IMR-90 (cell line): ENCODE data around the gene ACSS1. TPM values are rescaled to one million over a fixed set of nuclear protein-coding genes. Genes with fewer than 3 reads are reported as not detected.

Experiments used
- ATAC-seq: fragments of 200-7000 bp; cut with Tn5 transposase; 2 replicates; pipeline ENCODE4 v1.9.1; 2020; ENCODE audit warnings: low read depth, mild to moderate bottlenecking, moderate library complexity
- BruUV-seq: library from RNA; stranded (reverse); fragments of 400-500 nt; replicated peaks from 2 replicates; lab custom pipeline; 2021; lab: Mats Ljungman, UMichigan
- CTCF ChIA-PET: fragments of 300-600 bp; formaldehyde crosslinking; extraction: SDS; loops from one replicate; lab custom pipeline; 2021; ENCODE audit warnings: antibody characterized with exemption; lab: Yijun Ruan, JAX
- POLR2A ChIA-PET: fragments of 300-600 bp; sonication (Branson Sonifier 250); formaldehyde crosslinking; loops from one replicate; lab custom pipeline; 2022; ENCODE audit warnings: antibody characterized with exemption; ENCODE audit not compliant: unreplicated experiment; lab: Charles Lee
- DNase-seq: peaks from one replicate; pipeline ENCODE4 v3.0.0; 2013
- H2AFZ ChIP-seq: replicated peaks from 2 replicates; pipeline ENCODE3; 2013; ENCODE audit warnings: low read length, mild to moderate bottlenecking; ENCODE audit not compliant: poor library complexity
- H2AK5ac ChIP-seq: 2 replicates; pipeline ENCODE4 v1.6.1; 2013; ENCODE audit warnings: low read depth, low read length, inconsistent platforms
- H2AK9ac ChIP-seq: replicated peaks from 2 replicates; pipeline ENCODE3; 2013; ENCODE audit warnings: mild to moderate bottlenecking, low read depth, low read length, moderate library complexity; ENCODE audit not compliant: poor library complexity
- H2BK120ac ChIP-seq: 2 replicates; pipeline ENCODE4 v1.6.1; 2013; ENCODE audit warnings: low read depth, low read length, inconsistent platforms
- H2BK15ac ChIP-seq: 3 replicates; pipeline ENCODE4 v1.6.1; 2013; ENCODE audit warnings: low read depth, low read length, inconsistent platforms
- H2BK20ac ChIP-seq: 2 replicates; pipeline ENCODE4 v1.6.1; 2013; ENCODE audit warnings: low read depth, mild to moderate bottlenecking, inconsistent platforms, low read length, moderate library complexity
- H2BK5ac ChIP-seq: 2 replicates; pipeline ENCODE4 v1.6.1; 2013; ENCODE audit warnings: mild to moderate bottlenecking, low read depth, low read length, inconsistent platforms; ENCODE audit not compliant: poor library complexity, severe bottlenecking
- H3K14ac ChIP-seq: replicated peaks from 2 replicates; pipeline ENCODE4 v1.6.1; 2013; ENCODE audit warnings: low read depth, low read length, inconsistent platforms
- H3K18ac ChIP-seq: 2 replicates; pipeline ENCODE4 v1.6.1; 2013; ENCODE audit warnings: low read depth, low read length, control low read depth
- H3K23ac ChIP-seq: 2 replicates; pipeline ENCODE4 v1.6.1; 2013; ENCODE audit warnings: low read depth, low read length, inconsistent platforms
- H3K27ac ChIP-seq: 2 replicates; pipeline ENCODE4 v1.5.1; 2013; ENCODE audit warnings: mild to moderate bottlenecking, control low read depth, low read length; ENCODE audit not compliant: insufficient read depth
- H3K27me3 ChIP-seq: 2 replicates; pipeline ENCODE4 v1.6.1; 2013; ENCODE audit warnings: low read length; ENCODE audit not compliant: control insufficient read depth, insufficient read depth
- H3K36me3 ChIP-seq: 2 replicates; pipeline ENCODE4 v1.6.1; 2013; ENCODE audit warnings: low read length, mixed read lengths; ENCODE audit not compliant: control insufficient read depth, insufficient read depth
- H3K4ac ChIP-seq: 2 replicates; pipeline ENCODE4 v1.6.1; 2013; ENCODE audit warnings: low read depth, low read length, inconsistent platforms
- H3K4me1 ChIP-seq: 2 replicates; pipeline ENCODE4 v1.6.1; 2013; ENCODE audit warnings: low read length, mixed read lengths; ENCODE audit not compliant: control insufficient read depth, insufficient read depth
- H3K4me2 ChIP-seq: 2 replicates; pipeline ENCODE4 v1.6.1; 2013; ENCODE audit warnings: low read depth, mild to moderate bottlenecking, control low read depth, low read length, moderate library complexity
- H3K4me3 ChIP-seq: 2 replicates; pipeline ENCODE4 v1.5.1; 2013; ENCODE audit warnings: low read depth, mild to moderate bottlenecking, control low read depth, low read length, moderate library complexity; ENCODE audit not compliant: insufficient read depth
- H3K56ac ChIP-seq: 2 replicates; pipeline ENCODE4 v1.6.1; 2013; ENCODE audit warnings: low read length, inconsistent platforms; ENCODE audit not compliant: insufficient read depth; ENCODE audit errors: extremely low read depth
- H3K79me1 ChIP-seq, 2 experiments: 2 replicates each; pipeline ENCODE4 v1.6.1; 2013; ENCODE audit warnings: low read length in 2 of 2, inconsistent platforms in 1 of 2, low read depth in 1 of 2
- H3K9ac ChIP-seq: 2 replicates; pipeline ENCODE4 v1.6.1; 2013; ENCODE audit warnings: low read depth, low read length, control low read depth
- H3K9me1 ChIP-seq: 2 replicates; pipeline ENCODE4 v1.6.1; 2013; ENCODE audit warnings: low read length, inconsistent platforms; ENCODE audit not compliant: insufficient read depth
- H3K9me3 ChIP-seq: 2 replicates; pipeline ENCODE4 v1.6.1; 2013; ENCODE audit warnings: low read length; ENCODE audit not compliant: control insufficient read depth, insufficient read depth
- H4K20me1 ChIP-seq: 2 replicates; pipeline ENCODE4 v1.6.1; 2013; ENCODE audit warnings: low read length, inconsistent platforms; ENCODE audit not compliant: insufficient read depth
- H4K5ac ChIP-seq: 2 replicates; pipeline ENCODE4 v1.6.1; 2013; ENCODE audit warnings: mild to moderate bottlenecking, low read depth, low read length, control low read depth
- H4K8ac ChIP-seq, 2 experiments: 2 replicates each; pipeline ENCODE4 v1.6.1; 2013; ENCODE audit warnings: low read depth in 2 of 2, low read length in 2 of 2, control low read depth in 1 of 2, inconsistent platforms in 1 of 2
- H4K91ac ChIP-seq: 2 replicates; pipeline ENCODE4 v1.6.1; 2013; ENCODE audit warnings: low read depth, low read length, inconsistent platforms; ENCODE audit not compliant: insufficient read depth
- CEBPB ChIP-seq: IDR thresholded peaks from 2 replicates; pipeline ENCODE4 v1.6.1; 2012; ENCODE audit warnings: low read depth, low read length, improper control_type of control experiment
- CHD1 ChIP-seq: IDR thresholded peaks from 2 replicates; pipeline ENCODE4 v1.6.1; 2012; ENCODE audit warnings: low read depth, low read length, improper control_type of control experiment
- ELK1 ChIP-seq: fragments of 150-350 bp; IDR thresholded peaks from 2 replicates; pipeline ENCODE4 v1.6.1; 2016; ENCODE audit warnings: low read depth, mild to moderate bottlenecking, low read length, moderate library complexity, borderline replicate concordance
- MAFK ChIP-seq: IDR thresholded peaks from 2 replicates; pipeline ENCODE4 v1.6.1; 2012; ENCODE audit warnings: low read depth, low read length, improper control_type of control experiment
- MAZ ChIP-seq: IDR thresholded peaks from 2 replicates; pipeline ENCODE4 v1.6.1; 2012; ENCODE audit warnings: low read depth, mild to moderate bottlenecking, low read length, improper control_type of control experiment, moderate library complexity, borderline replicate concordance
- NFE2L2 ChIP-seq: fragments of 150-350 bp; IDR thresholded peaks from 2 replicates; pipeline ENCODE4 v1.6.1; 2016; ENCODE audit warnings: low read depth, mild to moderate bottlenecking, low read length
- POLR2A ChIP-seq: IDR thresholded peaks from 2 replicates; pipeline ENCODE4 v1.6.1; 2012; ENCODE audit warnings: mild to moderate bottlenecking, low read depth, low read length
- RAD21 ChIP-seq: IDR thresholded peaks from 2 replicates; pipeline ENCODE4 v1.6.1; 2012; ENCODE audit warnings: low read length, improper control_type of control experiment
- WGBS, 2 experiments: methylation state at CpG; one replicate each; pipeline versions ENCODE4 v1.1.5 to v1.1.7; 2013; ENCODE audit warnings: missing lambda C conversion rate in 2 of 2; ENCODE audit not compliant: insufficient read length in 1 of 2; ENCODE audit errors: extremely low coverage in 2 of 2; 5-methylcytosine and 5-hydroxymethylcytosine counted together
- dilution Hi-C: fragments of 300-500 bp; cut with HindIII; formaldehyde crosslinking; loops from one replicate; pipeline ENCODE4 v1.14.3; 2018; ENCODE audit warnings: low sequenced_read_pairs; ENCODE audit not compliant: unreplicated experiment
- in situ Hi-C: fragments of 300-500 bp; cut with MboI; formaldehyde crosslinking; loops from 3 replicates; pipeline ENCODE4 v1.14.3; 2019; ENCODE audit warnings: low sequenced_read_pairs, inconsistent platforms, mixed read lengths
- intact Hi-C: fragments of 100-400 bp; cut with micrococcal nuclease; formaldehyde crosslinking; loops from 2 replicates; pipeline ENCODE4 v1.10.0; 2022
- polyA plus RNA-seq, 3 experiments: library from polyadenylated mRNA; depleted of rRNA; stranded (reverse); fragments of >200 nt; gene quantifications; 2 replicates each; pipeline ENCODE4 v1.2.3, GENCODE V29; 2012; ENCODE audit warnings: low replicate concordance in 1 of 3
- total RNA-seq: library from RNA; depleted of rRNA; stranded (reverse); fragments of >200 nt; gene quantifications from 2 replicates; pipeline ENCODE4 v1.2.3, GENCODE V29; 2012
- TF ChIP-seq, protein P1 (sequence below): conservative IDR thresholded peaks from 2 replicates; pipeline ENCODE4 v1.5.1; 2012; ENCODE audit warnings: mild to moderate bottlenecking, low read depth, low read length, improper control_type of control experiment

ACSS1 gene
- total and polyA plus RNA-seq, 2 of the 4 experiments (the other 2 are of a cell fraction): 0.72 to 1.2 TPM

- in situ Hi-C loops (no loop called here), dilution Hi-C loops (no loop called here), intact Hi-C loops (no loop called here)
- H3K79me1 ChIP-seq: no peaks in the 10 kb centered on the region
- H3K9ac ChIP-seq: no peak overlapping the region
- peaks cover 16% of the 10 kb centered on the region for H3K27me3 ChIP-seq
- no peak overlapping the region for H3K4me3 ChIP-seq
- no peak overlapping the region for H3K14ac ChIP-seq
- H2BK20ac ChIP-seq: no peak overlapping the region
- no peaks in the 10 kb centered on the region for H3K9me3 ChIP-seq
- no TSS peak for BruUV-seq
- ChIA-PET POLR2A (no interaction called here), CTCF (no interaction called here)
- H3K9me1 ChIP-seq: no peaks in the 10 kb centered on the region
- H2AK9ac ChIP-seq: no peak overlapping the region
- H3K4me1 ChIP-seq: no peaks in the 10 kb centered on the region
- H3K23ac ChIP-seq: no peak overlapping the region
- no peak overlapping the region for H4K5ac ChIP-seq
- DNase-seq (no peak), ATAC-seq (no peak)
- no peaks in the 10 kb centered on the region for H3K36me3 ChIP-seq
- no peak overlapping the region for H3K27ac ChIP-seq
- H4K8ac ChIP-seq: no peak overlapping the region
- no peak overlapping the region for H3K4me2 ChIP-seq
- H3K56ac ChIP-seq: no peak overlapping the region
- H4K20me1 ChIP-seq: no peaks in the 10 kb centered on the region
- WGBS, 2 experiments: no CpG with 5 or more reads among the region's 3 CpGs
- no peak overlapping the region for H3K4ac ChIP-seq
- no peak overlapping the region for H2BK15ac ChIP-seq
- no peak overlapping the region for H2AK5ac ChIP-seq
- H2AFZ ChIP-seq: no peak overlapping the region
- H4K91ac ChIP-seq: no peak overlapping the region
- no peak for TF ChIP-seq POLR2A
- no peak for TF ChIP-seq NFE2L2
- no peak for TF ChIP-seq RAD21
- TF ChIP-seq, protein P1, sequence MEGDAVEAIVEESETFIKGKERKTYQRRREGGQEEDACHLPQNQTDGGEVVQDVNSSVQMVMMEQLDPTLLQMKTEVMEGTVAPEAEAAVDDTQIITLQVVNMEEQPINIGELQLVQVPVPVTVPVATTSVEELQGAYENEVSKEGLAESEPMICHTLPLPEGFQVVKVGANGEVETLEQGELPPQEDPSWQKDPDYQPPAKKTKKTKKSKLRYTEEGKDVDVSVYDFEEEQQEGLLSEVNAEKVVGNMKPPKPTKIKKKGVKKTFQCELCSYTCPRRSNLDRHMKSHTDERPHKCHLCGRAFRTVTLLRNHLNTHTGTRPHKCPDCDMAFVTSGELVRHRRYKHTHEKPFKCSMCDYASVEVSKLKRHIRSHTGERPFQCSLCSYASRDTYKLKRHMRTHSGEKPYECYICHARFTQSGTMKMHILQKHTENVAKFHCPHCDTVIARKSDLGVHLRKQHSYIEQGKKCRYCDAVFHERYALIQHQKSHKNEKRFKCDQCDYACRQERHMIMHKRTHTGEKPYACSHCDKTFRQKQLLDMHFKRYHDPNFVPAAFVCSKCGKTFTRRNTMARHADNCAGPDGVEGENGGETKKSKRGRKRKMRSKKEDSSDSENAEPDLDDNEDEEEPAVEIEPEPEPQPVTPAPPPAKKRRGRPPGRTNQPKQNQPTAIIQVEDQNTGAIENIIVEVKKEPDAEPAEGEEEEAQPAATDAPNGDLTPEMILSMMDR: no peak
- TF ChIP-seq MAFK: no peak
- no peak for TF ChIP-seq MAZ
- no peak for TF ChIP-seq CHD1
- no peak for TF ChIP-seq ELK1
- no peak for TF ChIP-seq CEBPB
- H3K18ac ChIP-seq: no peak overlapping the region
- H2BK120ac ChIP-seq: no peak overlapping the region
- no peak overlapping the region for H2BK5ac ChIP-seq
Measured at GRCh38 chr20:25100914-25101313, 43.0 kb upstream of the ACSS1 start.
